GM12874 (cell line): ENCODE results near the gene VGLL1.

ENCODE experiments used
- CTCF ChIP-seq: IDR thresholded peaks from 2 replicates; pipeline ENCODE4 v1.5.1; 2011; ENCODE audit warnings: low read depth, mild to moderate bottlenecking, control low read depth, low read length, moderate library complexity; ENCODE audit not compliant: insufficient read depth

VGLL1 gene

GRCh38 chrX:136600059-136600458 lies 68.0 kb downstream of the VGLL1 start:
- TF ChIP-seq CTCF: no peak
